ENCODE measurements around the gene SLC25A53. TPM values are rescaled to one million over a fixed set of nuclear protein-coding genes. Genes with fewer than 3 reads are reported as not detected.

SLC25A53 gene
- total and polyA plus RNA-seq, 2 experiments from 2014 or later = 2.2 to 3.7 TPM

DNA sequence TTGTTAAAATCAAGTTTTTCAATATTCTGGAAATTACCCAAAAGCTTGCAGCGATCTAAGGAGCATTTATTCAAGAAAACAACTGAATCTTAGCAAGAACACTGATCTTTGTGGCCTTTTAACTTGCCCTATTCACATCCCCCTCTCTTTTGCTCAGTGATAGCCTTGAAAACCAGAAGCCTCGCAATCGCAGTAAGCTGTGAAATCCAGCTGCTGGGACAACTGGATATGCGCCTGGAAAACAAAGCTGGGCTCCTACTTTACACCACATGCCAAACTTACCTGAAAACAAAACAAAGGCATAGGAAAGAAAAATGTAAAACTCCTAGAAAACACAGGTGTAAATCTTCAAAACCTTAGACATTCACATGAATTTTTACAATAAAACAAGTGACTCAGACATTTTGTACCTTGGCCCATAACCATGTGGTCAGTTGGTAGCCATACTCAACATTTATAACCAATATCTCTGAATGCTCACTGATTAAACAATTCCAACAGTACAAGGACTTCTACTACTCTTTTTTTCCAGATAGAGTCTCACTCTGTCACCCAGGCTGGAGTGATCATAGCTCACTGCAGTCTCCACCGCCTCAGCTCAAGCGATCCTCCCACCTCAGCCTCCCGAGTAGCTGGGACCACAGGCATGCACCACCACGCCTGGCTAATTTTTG is 15.6 kb downstream of the SLC25A53 start:
- H3K27ac ChIP-seq (ENCODE audit: low read depth) = no peak overlapping the region
- H3K36me3 Mint-ChIP-seq (ENCODE audit: low read depth) = no peaks in the 10 kb centered on the region
- H3F3A ChIP-seq (replicated peaks; ENCODE audit: low read depth) = no peaks in the 10 kb centered on the region
- H3K27me3 ChIP-seq (ENCODE audit: insufficient read depth) = no peaks in the 10 kb centered on the region
- DNase-seq (ENCODE audit: low spot score) (no peak), ATAC-seq (no peak)
- no peak overlapping the region for H3K27ac Mint-ChIP-seq
- no peaks in the 10 kb centered on the region for H3K36me3 ChIP-seq (ENCODE audit: insufficient read depth)
- no peaks in the 10 kb centered on the region for H3K4me1 Mint-ChIP-seq
- no peaks in the 10 kb centered on the region for H4K20me1 ChIP-seq (replicated peaks; ENCODE audit: insufficient read depth)
- no peaks in the 10 kb centered on the region for H3K9me3 Mint-ChIP-seq
- no peak overlapping the region for H3K4me3 Mint-ChIP-seq
- H2AFZ ChIP-seq = no peak overlapping the region
- no peaks in the 10 kb centered on the region for H3K27me3 Mint-ChIP-seq (ENCODE audit: insufficient read depth, low read depth, poor library complexity)
- TF ChIP-seq EZH2 (IDR thresholded peaks at IDR 0.05; ENCODE audit: low read depth, unreplicated experiment) (no peak), STAT1 (IDR thresholded peaks at IDR 0.05; ENCODE audit: unreplicated experiment) (no peak), JUNB (IDR thresholded peaks at IDR 0.05; ENCODE audit: unreplicated experiment) (no peak), CTCF (conservative IDR thresholded peaks at IDR 0.05; ENCODE audit: low read depth in 2 of 2) (no peak), ZNF462 (CRISPR knock-in tag; IDR thresholded peaks at IDR 0.05) (no peak), NANOG (IDR thresholded peaks at IDR 0.05; ENCODE audit: borderline replicate concordance) (no peak), CREB1 (CRISPR knock-in tag; IDR thresholded peaks at IDR 0.05; ENCODE audit: low read depth) (no peak), ZNF114 (CRISPR knock-in tag; IDR thresholded peaks at IDR 0.05) (no peak), POLR2AphosphoS5 (IDR thresholded peaks at IDR 0.05; ENCODE audit: low read depth) (no peak), EZH2phosphoT487 (IDR thresholded peaks at IDR 0.05; ENCODE audit: unreplicated experiment) (no peak), ZNF331 (CRISPR knock-in tag; IDR thresholded peaks at IDR 0.05; ENCODE audit: low read depth) (no peak)
- TF ChIP-seq, protein P1, sequence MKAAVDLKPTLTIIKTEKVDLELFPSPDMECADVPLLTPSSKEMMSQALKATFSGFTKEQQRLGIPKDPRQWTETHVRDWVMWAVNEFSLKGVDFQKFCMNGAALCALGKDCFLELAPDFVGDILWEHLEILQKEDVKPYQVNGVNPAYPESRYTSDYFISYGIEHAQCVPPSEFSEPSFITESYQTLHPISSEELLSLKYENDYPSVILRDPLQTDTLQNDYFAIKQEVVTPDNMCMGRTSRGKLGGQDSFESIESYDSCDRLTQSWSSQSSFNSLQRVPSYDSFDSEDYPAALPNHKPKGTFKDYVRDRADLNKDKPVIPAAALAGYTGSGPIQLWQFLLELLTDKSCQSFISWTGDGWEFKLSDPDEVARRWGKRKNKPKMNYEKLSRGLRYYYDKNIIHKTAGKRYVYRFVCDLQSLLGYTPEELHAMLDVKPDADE (IDR thresholded peaks at IDR 0.05) = no peak
- TF ChIP-seq, protein P2, sequence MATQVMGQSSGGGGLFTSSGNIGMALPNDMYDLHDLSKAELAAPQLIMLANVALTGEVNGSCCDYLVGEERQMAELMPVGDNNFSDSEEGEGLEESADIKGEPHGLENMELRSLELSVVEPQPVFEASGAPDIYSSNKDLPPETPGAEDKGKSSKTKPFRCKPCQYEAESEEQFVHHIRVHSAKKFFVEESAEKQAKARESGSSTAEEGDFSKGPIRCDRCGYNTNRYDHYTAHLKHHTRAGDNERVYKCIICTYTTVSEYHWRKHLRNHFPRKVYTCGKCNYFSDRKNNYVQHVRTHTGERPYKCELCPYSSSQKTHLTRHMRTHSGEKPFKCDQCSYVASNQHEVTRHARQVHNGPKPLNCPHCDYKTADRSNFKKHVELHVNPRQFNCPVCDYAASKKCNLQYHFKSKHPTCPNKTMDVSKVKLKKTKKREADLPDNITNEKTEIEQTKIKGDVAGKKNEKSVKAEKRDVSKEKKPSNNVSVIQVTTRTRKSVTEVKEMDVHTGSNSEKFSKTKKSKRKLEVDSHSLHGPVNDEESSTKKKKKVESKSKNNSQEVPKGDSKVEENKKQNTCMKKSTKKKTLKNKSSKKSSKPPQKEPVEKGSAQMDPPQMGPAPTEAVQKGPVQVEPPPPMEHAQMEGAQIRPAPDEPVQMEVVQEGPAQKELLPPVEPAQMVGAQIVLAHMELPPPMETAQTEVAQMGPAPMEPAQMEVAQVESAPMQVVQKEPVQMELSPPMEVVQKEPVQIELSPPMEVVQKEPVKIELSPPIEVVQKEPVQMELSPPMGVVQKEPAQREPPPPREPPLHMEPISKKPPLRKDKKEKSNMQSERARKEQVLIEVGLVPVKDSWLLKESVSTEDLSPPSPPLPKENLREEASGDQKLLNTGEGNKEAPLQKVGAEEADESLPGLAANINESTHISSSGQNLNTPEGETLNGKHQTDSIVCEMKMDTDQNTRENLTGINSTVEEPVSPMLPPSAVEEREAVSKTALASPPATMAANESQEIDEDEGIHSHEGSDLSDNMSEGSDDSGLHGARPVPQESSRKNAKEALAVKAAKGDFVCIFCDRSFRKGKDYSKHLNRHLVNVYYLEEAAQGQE (IDR thresholded peaks at IDR 0.05; ENCODE audit: unreplicated experiment) = no peak
- H3K4me1 ChIP-seq (ENCODE audit: insufficient read depth) = no peaks in the 10 kb centered on the region
- no peak overlapping the region for H3K4me2 ChIP-seq
- H3K4me3 ChIP-seq = no peak overlapping the region
- H3K79me2 ChIP-seq (replicated peaks; ENCODE audit: insufficient read depth) = no peaks in the 10 kb centered on the region
- no peaks in the 10 kb centered on the region for H3K9me2 ChIP-seq (ENCODE audit: insufficient read depth)
